ENCODE data around the gene MYLK4.

The MYLK4 gene

GRCh38 chr6:2734488-2735166 lies 16.1 kb downstream of the MYLK4 start:
- DNase-seq (ENCODE audit: low read depth in 2 of 3, low spot score in 2 of 3): no peak

DNA sequence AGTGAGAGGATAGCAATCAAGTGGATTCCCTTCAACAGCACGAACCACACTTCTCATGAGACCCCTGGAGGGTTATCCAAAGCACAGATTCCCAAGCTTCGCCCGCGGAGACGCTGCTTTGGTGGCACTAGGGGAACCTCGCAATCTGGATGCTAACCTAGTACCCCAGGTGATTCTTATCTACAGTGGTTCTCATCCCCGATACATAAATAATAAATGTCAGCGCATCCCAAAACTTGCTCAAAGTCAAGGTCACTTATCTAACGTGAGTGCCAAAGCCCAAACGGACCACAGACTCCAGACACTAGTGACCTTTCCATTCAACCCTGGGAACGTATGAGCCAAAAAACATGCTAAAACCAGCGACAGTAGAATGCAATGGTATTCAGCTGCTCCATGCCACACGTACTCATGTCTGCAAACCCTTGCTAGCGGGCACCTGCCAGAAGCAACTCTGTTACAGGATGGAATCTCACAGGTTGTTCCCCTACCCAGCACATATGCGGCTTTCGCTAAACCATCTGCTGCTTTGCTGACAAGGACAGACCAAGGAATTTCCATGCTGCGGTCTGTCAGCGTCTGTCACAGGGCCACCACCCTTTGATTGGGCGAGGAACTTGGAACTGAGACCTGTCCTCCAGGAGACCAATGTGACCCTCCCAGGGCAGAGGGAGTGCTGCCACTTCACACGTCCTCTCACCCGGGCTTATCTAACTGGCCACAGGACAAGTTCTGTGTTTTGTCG lies 16.8 kb downstream of the MYLK4 start:
- DNase-seq (ENCODE audit: low read depth in 2 of 3, low spot score in 2 of 3): no peak

- DNase-seq (ENCODE audit: low read depth in 2 of 3, low spot score in 2 of 3): peak in 1 of 3 experiments; percentile 12
Measured at GRCh38 chr6:2733324-2733723, 17.4 kb downstream of the MYLK4 start.

GRCh38 chr6:2732503-2733089 lies 18.1 kb downstream of the MYLK4 start:
- DNase-seq (ENCODE audit: low read depth in 2 of 3, low spot score in 2 of 3): no peak

- no peak for DNase-seq (ENCODE audit: low read depth in 2 of 3, low spot score in 2 of 3)
Measured at GRCh38 chr6:2731281-2731909, 19.3 kb downstream of the MYLK4 start.

DNA sequence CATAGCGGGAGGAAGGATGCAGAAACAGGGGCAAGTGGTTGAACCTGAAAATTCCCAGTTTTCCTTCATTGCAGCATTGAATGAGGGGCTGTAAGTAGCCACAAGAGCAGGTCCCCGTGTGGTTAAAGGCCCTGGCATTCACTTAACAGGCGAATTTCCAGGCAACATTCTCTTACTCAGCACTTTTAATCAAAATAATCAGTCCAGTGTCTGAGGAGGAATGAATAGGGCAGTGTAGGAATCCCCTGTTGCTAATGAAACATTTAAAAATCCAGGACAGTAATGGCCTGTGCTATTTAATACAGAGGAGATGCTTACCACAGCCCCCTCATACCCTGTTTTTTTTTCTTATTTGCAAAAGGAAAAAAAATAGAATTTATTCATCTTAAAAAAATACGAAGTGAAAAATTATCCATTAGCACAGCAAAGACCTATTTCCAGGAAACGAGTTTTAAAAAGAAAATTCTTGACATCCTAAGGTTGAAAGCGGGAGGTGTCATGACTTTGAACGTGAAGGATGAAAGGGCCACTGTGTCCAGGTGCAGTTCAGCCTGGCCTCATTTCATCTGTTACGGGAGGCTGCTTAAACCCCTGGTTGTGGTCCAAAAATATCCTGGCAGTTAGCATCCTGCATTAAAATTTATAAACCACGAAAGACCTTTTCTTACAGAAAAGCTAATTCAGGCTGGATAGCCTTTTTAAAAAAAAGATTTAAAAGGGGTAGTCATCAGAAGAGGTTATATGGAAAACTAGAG lies 20.2 kb downstream of the MYLK4 start:
- no peak for DNase-seq (ENCODE audit: low read depth in 2 of 3, low spot score in 2 of 3)

DNA sequence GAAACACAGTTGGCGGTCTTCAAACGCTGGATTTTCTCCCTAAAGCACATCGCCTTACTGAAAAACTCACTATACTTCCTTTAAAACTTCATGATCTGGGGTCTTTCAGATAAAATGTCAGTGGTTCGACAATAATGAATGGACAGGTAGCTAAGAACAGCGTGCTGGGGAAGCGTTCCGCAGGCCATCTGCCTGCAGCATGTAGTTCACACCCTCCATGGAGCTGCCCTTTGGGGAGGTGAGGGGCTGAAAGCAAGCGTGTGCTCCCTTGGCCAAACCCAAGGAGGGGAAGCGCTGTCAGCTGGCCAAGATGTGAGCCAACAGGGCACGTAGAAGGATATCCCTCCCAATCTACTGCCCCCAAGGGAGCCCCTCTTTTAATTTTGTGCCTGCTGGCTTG lies 20.8 kb downstream of the MYLK4 start:
- no peak for DNase-seq (ENCODE audit: low read depth in 2 of 3, low spot score in 2 of 3)

DNA sequence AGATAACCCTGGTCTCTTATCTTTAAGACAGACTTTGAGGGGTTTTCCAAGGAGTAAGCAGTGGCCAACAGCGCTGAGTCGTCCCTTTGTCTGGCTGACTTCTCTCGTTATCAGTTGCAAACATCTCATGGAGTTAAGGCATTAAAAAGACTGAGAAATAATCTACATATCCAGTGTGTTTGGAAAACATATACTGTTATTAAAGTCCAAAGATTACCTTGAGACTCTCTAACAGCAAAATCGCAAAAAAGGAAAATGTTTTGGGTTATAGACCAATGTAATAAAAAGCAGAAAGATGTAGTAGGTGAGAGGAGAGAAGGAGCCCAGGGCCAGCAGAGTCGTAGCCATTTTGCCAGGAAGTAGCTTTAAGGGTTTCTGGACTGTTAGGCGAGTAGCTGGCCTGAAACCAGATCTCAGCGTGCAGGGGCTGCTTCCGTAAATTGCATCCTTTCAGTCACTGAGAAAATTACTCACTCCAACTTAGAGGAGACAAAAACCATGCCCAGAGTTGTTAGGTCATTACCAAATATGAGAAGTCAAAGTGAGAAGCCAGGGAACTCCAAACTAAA lies 24.6 kb downstream of the MYLK4 start:
- DNase-seq (ENCODE audit: low read depth in 2 of 3, low spot score in 2 of 3): no peak

DNA sequence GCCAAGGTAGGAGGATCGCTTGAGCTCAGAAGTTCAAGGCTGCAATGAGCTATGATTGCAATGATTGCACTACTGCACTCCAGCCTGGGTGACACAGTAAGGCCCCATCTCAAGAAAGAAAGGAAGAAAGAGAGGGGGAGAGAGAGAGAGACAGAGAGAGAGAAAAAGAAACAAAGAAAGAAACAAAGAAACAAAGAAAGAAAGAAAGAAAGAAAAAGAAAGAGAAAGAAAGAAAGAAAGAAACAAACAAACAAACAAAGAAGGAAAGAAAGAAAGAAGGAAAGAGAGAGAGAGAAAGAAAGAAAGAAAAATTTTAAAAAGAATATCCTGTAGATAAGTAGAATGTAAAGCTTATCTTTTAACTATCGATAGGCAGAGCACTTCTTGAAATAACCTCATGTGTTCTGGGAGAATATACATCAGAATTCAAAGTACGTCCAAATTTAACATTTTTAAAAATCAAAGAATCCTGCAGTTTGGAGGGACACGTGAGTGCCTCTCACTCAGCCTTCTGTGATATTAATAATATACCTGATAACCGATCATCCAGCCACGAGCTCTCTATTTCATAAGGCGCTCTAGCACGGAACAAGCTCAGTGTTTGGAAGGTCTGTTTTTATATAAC lies 25.2 kb downstream of the MYLK4 start:
- DNase-seq (ENCODE audit: low read depth in 2 of 3, low spot score in 2 of 3): no peak

DNA sequence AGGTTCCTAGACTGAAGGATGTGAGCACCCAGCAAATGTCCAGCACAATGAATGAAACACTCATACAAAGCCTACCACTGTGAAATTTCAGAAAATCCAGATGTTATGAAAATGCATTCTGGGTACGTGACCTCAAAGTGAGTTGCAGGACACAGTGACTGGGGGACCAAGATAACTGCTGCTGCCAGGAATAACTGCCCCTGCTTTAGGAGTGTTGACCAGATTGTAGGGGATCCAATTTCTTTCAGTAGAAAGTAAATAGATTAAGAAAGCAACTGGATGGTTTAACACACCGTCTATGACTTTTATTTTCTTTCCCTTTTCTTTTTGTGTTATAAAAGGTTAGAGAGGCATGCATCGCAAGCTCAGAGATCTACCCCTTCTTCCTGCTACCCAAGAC lies 29.5 kb downstream of the MYLK4 start:
- no peak for DNase-seq (ENCODE audit: low read depth in 2 of 3, low spot score in 2 of 3)

DNA sequence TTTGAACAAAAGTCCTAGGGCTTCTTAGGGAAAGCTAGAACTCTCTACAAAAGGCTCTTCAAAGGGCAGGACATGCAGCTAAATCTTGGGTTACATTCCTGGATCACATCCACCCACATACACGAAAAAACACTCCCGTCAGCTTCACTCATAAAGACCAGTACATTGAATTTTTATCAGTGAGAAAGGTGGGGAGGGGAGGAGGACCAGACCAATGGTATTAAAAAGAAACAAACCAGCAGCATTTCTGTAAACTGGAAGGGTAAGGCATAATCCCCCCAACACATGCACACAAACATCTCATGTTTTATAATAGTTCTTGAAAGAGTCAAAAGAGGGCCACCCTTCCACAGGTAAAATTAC lies 31.6 kb downstream of the MYLK4 start:
- no peak for DNase-seq (ENCODE audit: low read depth in 2 of 3, low spot score in 2 of 3)

DNA sequence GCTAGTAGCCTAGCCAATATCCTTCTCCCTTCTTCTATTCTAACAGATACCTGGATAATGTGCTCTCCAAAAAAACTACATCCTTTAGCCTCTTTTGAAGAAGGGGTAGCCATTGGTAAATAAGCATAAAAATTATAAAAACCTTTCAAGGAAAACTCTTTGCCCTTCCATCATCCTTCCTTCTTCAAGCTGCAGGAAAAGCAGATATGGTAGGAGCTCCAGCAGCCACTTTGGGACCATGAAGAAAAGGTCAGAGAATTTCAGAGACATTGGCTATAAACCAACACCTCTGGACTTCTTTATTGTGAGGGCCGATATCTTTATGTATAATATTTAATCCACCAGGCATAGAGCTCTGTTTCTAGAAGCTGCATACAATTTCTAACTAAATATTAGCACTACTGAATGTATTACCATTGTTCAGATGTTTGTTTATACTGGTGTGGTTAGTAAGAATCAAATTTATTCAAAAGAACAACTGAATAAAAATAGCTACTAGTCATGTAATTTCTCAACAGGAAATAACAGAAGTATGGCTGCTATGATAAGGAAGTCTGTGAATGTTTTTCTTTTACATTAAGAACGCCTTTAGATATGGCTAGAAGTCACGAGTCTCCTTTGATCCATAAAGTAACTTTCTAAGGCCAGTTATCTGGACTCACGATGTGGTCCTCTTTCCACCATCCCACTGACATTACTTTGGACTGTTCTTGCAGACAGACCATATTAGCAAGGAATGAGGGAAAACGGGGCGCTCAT lies 32.2 kb downstream of the MYLK4 start:
- no peak for DNase-seq (ENCODE audit: low read depth in 2 of 3, low spot score in 2 of 3)

GRCh38 chr6:2716936-2717700 lies 33.6 kb downstream of the MYLK4 start:
- DNase-seq (ENCODE audit: low read depth in 2 of 3, low spot score in 2 of 3): no peak

DNA sequence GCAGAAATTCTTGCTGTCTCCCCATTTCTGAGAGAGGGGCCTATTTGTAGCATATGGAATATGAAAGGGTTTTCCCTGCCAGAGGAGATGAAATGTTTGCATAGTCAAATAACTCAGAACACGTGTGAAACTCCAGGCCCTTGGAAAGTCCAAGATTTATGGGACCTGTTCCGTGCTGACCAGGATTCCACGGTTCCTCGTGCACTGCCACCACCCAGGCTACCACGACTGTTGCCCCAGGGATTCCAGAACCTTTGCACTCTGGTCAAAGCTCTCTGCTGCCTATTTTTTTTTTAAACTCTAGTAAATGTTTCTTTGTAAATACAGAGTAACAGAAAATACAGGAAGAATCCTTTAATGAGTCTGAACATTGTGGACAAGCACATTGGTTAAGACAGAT lies 35.0 kb downstream of the MYLK4 start:
- DNase-seq (ENCODE audit: low read depth in 2 of 3, low spot score in 2 of 3): no peak

- no peak for DNase-seq (ENCODE audit: low read depth in 2 of 3, low spot score in 2 of 3)
Measured at GRCh38 chr6:2714111-2714895, 36.4 kb downstream of the MYLK4 start.

DNA sequence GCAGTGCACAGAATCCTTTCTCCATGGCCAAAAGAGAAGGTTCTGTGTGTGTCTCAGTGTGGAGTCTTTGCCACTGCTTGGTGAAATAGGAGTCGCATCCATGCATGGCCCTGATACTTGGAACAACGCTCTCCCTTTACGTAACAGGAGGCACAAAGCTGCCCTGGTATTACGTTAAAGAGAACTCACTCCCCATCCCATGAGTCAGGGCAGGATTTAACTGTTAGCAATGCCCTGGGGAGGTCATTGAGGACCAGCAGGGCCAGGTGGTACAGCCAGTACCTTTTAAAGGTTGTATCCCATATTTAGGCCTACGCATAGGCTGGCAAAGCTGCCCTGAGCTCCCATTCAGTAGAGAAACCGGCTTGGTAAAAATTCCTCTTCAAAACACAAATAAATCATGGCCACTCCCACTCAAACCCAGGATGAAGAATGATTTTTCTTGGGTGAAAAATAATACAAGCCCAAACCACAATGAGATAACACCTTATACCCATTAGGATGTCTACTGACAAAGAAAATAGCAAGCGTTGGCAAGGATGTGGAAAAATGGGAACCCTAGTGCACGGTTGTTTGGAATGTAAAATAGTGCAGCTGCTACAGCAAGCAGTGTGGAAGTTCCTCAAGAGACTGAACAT lies 37.1 kb downstream of the MYLK4 start:
- DNase-seq (ENCODE audit: low read depth in 2 of 3, low spot score in 2 of 3): no peak

DNA sequence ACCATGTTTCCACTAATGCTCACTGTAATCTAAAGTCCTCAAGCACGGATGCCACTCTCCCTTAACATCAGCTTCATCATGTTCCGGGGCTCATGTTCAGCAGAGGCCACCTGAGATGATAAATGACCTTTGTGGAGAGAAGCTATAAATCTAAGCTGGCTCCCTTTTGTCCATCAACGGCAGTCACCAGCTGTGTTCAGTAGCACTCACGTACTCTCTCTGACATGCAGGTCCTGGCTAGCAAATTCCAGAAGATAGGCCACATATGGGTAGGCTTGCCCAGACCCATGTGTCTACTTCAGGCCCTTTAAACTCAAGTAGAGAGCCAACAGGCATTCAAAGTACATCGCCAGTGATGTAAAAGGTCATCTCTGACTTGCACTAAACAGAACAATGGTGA lies 38.6 kb downstream of the MYLK4 start:
- DNase-seq (ENCODE audit: low read depth in 2 of 3, low spot score in 2 of 3): no peak

- DNase-seq (ENCODE audit: low read depth in 2 of 3, low spot score in 2 of 3): no peak
Measured at GRCh38 chr6:2710412-2710811, 40.3 kb downstream of the MYLK4 start.
